CD4-positive, alpha-beta T cell treated with Interleukin-4 for 4 hours (primary cell): Measurements from ENCODE around the gene SASH3.
A peak's percentile ranks its signal among the peaks of the same experiment; 100 is the strongest.

Experiments used
- DNase-seq: peaks from one replicate; pipeline ENCODE4 v3.0.0-alpha.2; 2020

Gene SASH3

DNA sequence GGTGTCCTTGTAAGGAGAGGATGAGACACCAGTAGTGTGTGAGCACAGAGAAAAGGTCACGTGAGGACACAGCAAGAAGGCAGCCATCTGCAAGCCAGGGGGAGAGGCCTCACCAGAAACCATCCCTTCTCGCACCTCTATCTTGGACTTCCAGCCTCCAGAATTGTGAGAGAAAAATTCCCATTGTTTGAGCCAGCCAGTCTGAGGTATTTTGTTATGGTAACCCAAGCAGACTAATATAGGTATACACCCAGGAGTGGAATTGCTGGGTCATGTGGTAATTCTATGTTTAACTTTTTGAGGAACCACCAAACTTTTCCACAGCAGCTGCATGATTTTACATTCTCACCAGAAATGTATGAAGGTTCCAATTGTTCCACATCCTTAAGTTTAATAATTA, 38.4 kb downstream of the SASH3 start:
- DNase-seq = no peak

DNA sequence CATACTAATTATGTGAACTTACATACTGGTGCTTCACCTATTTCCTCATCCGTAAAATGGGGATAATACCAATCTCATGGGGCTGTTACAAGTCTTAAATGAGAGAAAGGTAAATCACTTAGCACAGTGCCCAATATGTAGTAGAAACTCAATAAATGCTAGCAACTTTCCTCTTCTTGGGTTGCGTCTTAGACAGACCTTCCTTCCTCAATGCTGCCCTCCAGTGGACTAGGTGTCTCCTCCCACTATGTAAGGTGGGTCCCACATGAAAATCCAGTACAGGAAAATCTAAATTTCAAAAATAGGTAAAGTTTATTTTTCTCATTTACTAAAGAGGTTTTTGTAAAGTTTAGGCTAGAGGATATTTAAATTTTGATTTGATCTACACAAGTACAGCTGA, 43.4 kb downstream of the SASH3 start:
- peak; percentile 62 for DNase-seq

DNA sequence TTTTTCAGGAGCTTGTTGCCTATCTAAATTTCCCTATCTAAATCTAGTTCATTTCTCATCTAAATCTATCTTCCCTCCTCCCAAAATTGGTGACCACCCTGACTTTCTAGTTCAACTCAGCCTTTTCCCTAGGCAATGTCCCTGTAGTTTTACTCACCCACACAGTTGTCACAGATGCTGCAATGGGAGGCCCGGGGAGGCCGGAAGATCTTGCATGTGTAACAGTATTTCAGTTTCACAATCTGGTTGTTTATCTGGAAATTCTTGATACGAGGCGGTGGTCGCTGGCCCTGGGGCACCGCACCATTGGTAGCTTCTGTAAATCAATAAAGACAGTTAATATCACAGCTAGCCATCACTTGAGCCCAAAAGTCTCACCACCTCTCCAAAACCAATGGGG, 43.8 kb downstream of the SASH3 start:
- DNase-seq = no peak

DNA sequence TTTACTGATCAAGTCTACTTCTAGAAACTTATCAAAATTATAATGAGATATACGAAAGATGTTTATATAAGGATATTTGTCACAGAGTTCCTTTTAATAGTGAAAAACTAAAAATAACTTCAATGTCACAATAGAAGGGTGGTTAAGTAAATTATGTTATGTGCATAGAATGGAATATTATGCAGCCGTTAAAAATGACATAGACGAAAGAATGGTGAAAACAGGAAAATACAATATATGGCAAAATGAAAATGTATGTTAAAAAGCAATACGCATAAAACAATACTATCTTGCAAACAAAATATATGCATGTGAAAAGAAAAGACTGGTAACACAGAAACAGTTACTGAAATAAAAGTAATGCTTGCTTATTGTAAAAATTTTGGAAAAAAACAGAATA, 44.9 kb downstream of the SASH3 start:
- no peak for DNase-seq

DNA sequence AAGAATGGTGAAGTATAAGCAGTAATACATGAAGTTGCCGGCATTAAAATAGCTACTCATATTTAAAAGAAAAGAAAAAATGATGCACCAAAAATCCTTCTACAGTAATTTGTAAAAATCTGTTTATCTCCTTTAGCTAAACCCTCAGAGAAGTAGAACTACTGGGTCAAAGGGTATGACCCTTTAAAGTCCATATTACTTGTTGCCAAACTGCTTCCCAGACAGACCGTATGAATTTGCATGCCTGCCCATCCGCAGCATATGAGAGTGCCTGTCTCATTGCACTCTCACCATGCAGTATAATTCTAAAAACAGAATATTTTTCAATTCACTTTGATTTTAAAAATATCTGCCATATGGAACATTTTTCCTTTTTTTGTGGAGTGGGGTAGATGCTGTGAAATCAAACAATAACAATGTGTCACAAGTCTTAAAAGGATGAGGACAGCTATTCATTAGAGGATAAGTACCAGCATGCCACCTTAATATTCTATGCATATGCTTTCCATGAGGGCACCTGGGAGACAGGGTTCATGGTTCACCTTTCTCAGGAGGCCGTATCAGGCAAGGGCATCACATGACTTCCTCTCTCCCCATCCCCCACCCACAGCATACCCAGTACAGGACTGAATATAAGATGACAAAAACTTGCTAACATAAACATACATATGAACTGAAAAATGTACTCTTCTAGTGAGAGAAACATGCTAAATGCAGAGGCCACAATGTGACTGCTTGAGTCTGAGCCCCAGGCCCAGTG, 46.2 kb downstream of the SASH3 start:
- peak; percentile 2 for DNase-seq

DNA sequence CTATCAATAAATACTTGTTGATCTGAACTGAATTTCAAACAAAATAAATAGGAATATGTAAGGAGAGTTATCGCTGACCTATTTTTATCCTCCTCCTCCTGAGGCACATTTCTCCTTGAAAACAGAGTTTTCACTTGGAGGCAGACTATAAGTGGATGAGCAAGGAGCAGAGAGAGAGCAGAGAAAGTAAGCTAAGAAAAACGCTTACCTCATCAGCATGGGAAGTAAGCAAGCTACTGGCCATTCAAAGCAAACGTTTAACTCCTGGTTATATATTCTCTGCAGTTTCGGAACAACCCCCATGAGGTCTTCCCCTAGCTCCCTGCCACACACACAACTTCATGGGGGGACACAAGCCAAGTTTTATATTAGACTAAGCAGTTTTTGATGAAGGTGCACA, 50.7 kb downstream of the SASH3 start:
- no peak for DNase-seq

DNA sequence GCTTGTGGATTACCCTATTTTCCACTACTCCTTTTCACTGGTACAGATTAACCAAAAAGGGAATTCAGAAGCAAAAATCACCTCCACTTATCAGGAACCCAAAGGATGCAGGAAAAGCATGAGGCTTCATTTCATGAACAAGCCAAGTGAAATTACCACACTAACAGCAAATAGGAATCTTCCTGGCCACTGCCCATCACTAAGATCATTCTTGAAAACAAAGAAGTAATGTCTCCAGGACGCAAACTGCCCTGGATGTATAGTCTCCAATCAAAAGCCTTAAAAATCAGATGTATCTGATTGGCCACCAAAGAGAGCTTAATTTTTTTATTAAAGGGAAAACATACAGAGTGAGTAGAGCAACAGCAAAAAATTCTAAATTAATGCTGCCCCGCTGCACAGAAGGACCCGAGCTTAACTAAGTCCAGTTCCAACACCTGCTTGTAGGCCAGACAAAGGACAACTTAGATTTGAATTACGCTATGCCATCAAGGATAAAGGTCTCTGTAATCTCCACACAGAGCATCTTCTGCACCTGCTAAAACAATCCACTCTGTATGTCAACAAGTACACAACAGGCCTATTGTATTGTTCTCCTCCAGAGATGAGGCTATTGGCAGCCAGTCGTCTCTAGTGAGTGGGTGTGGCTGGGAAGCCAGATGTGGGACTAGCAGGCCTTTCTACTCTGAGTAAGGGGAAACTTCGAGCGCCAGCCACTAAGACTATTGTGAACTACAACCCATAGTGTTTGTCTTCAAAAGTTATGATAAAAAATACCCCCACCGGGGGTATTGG, 51.5 kb downstream of the SASH3 start:
- no peak for DNase-seq

DNA sequence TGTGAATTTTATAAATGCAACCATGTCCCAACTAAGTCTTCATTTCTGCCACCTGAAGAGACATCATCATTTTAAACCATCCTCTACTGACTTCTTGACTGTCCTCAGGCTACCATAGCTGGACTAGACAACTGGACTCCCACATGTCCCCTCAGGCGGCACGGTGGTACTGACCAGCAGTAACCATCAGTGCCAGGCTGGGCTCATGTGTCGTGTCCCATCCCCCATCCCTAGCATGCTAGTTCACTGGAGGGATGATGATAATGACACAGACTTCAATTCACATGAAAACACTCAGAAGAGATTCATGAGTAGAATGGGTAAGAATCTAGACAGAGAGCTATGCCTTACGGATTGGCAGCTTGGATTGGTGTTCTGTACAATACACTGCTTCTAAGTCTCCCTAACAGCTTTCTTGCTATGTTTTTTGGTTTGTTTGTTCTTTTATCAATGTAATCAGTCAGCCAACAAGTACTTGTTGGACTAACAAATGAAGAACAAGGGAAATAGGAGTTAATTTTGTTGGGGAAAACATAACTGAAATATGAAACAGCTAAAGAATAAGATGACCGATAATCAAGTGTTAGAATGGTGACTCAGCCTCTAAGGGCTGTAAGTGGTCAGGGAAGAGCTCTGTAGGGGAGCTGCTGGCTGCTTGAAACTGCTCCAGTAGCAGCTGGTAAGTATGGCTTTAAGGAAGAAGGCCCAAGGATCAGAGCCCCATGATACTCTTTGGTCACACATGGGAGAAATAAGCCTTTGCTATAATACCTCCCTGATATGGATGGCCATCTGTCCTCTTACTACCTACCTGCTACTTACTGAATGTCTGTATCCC, 53.6 kb downstream of the SASH3 start:
- no peak for DNase-seq

DNA sequence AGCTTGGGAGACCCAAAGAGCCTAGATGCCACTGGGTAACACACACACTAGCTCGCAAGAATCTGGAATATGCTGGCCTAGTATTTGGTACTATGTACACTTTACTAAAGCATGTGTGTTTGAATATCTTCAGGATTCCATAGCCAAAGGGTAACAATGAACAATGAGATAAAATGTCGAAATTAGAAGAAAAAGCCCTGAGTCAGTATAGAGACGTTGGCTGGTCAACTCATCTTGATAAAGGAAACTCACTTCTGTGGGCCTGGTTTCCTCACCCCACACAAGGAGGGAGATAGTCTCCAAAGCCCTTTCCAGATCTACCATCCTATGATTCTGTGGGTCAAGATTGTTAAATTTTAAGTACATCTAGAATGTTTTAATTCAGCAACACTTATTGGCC, 57.1 kb downstream of the SASH3 start:
- DNase-seq = no peak

DNA sequence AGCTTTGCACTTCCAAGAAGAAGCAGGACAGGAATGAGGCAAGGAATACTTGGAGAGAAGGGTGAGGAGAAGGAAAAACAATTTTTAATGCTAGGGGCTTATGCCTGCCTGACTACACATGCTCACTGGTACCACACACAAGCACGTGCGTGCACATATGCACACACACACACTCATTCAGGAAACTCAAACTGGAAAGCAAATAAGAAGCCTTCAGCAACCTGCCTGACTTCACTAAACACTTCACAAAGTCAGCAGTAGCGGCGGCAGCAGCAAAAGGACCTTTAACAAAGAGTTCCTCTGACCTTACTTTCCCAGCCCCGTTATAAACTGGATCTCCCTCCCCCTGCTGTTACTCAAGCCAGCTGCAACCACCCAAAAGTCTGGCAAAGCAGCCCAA, 60.6 kb downstream of the SASH3 start:
- DNase-seq = no peak

DNA sequence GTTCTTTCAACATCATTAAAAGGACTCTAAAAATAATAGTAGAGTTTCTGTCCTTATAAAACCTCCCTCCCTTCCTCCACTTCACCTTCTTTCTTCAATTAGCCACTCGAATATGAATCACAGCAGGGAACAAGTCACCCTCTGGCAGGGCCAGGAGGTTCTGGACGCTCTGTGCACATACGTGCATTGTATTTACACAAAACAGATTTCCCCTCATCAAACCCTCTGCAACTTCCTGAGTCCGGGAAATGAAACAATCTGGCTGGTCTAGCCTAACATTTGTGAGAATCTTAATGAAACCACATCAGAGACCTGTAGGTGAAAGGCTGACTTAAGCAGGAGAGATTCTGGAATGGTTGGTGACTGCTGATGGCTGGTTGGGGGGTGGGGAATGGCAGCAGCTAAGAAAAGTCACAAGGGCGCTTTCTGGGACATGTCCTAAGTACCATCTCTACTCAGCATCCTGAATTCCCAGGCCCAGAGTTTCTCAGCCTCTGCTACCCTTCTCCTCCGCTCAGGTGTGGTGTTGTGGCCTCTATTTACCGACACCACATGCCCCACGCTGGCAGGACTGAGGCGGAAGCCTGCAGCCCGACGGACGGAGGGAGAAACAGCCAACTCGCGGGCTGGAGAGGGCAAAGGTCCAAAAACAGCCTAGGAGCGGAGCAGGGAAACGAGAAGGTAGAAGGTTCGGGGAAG, 62.9 kb downstream of the SASH3 start:
- DNase-seq = no peak

DNA sequence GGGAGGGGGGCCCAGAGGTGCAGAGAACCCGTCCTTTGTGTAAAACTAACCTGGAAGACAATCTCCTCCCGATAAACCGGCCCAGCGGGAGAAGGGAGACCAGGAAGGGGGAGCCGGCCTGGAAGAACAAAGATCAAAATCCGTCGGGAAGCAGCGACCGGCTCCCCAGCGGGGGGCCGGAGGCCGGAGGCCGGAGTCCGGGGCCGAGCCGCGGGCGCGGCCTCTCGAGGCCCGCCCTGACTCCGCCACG, 63.4 kb downstream of the SASH3 start:
- DNase-seq = no peak

DNA sequence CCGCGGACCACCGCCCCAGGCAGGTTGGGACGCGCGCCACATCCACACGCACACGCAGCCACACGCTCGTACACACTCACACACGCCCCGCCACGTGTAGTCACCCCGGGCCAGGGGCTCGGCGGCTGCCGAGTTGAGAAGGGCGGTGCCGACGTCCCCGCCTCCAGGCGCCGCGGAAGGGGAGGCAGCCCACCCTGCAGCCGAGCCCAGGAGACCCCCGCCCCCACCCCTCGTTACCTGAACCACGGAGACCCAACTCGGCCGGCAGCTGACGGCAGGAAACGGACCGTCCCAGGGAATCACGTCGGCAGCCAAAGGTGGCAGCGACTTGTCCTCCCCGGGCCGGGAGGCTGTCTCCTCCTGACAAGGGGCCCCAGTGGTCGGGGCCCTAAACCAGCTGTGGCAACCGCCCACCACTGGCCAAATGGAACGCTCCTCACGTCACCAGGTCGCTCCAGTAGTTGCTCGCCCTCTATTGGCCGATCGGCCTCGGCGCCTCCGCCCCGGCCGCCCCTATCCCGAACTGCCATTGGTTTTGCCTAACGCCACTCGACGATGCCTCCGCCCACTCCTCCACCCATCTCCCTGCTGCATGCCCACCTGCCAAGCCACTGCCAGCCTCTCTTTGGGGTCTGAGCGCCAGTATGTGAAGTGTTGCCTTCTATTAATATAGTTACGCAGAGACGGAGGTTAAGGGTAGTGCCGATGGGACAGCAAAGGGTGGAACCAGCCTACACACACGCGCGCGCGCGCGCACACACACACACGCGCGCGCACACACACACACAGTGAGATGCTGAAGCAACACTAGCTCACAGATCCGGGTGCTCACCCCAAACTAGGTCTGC, 63.9 kb downstream of the SASH3 start, which contains the start of gene ZDHHC9:
ZDHHC9 (minus strand) TSS at position 428 of the 848 bp plus-strand sequence. CDS start 1,941 bp downstream, outside the sequence.
- peak; percentile 84 for DNase-seq
